SH-SY5Y (cell line): ENCODE measurements around the gene CEP78.

Source experiments
- GATA2 ChIP-seq: IDR thresholded peaks from 2 replicates; pipeline ENCODE4 v1.6.1; 2011; ENCODE audit warnings: mild to moderate bottlenecking, low read depth, low read length
- GATA3 ChIP-seq: IDR thresholded peaks from 2 replicates; pipeline ENCODE4 v1.6.1; 2011; ENCODE audit warnings: low read depth, mild to moderate bottlenecking, low read length, moderate library complexity

DNA sequence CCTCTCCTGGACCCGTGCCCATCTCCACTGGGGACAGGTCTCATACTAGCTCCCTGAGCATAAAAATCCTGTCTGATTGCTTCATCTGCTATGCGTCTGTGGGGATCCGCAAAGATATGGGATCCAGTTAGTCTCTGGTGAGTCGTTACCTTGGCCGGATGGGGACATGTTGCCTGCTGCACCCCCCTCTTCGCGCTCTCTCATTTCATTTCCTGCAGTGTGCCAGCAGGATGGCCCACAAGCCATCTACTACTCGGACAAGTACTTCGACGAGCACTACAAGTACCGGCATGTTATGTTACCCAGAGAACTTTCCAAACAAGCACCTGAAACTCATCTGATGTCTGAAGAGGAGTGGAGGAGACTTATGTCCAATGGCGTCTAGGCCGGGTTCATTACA is 17.0 kb upstream of the CEP78 start:
- no peak for TF ChIP-seq GATA3
- no peak for TF ChIP-seq GATA2
